ENCODE measurements around the gene ZBTB7C.

The ZBTB7C gene

GRCh38 chr18:48084041-48084757 is 325.0 kb downstream of the ZBTB7C start:
- TF ChIP-seq CTCF (IDR thresholded peaks at IDR 0.05; ENCODE audit: low read depth, low read length, missing control alignments): no peak
- no peak overlapping the region for H3K4me3 ChIP-seq (ENCODE audit: low read depth, low read length)
- no peak for DNase-seq (ENCODE audit: low read depth)

DNA sequence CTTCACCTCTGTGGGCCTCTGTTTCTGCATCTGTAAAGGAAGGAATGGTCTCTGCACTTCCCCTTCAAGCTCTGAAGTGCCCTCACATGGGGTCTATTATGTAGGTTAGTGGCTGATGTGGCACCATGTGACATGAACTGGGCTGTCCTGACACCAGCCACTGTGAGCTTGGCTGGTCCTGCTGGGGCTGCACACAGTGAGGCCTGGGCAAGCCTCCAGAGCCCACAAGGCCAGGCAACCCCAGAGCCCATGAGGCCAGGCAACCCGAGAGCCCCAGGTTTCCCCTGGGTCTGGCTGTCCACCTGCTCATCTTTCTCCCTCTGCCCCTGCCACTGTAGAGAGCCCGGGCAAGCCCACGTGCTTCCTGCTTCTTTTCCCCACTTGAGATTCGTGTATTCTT is 328.6 kb downstream of the ZBTB7C start:
- no peak for TF ChIP-seq CTCF (IDR thresholded peaks at IDR 0.05; ENCODE audit: low read depth, low read length, missing control alignments)
- H3K4me3 ChIP-seq (ENCODE audit: low read depth, low read length): no peak overlapping the region
- no peak for DNase-seq (ENCODE audit: low read depth)

DNA sequence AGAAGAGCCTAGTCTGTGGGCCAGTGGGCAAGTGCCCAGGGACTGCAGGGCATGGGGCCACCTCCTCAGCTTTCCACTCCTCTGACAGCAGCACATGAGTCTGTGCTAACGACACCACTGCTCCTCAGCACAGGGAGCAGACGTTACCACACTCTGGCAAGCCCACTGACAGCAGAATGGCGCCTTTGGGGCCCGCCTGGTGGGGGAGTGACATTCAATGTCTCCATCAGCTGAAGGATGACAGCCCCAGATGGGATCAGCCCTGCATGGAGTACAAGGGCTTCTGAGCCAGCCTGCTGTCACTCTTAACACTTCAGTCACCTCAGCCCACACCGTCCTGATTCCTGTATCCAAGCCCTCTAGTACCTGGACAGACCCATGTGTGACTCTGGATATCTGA is 329.3 kb downstream of the ZBTB7C start:
- no peak overlapping the region for H3K4me3 ChIP-seq (ENCODE audit: low read depth, low read length)
- no peak for TF ChIP-seq CTCF (IDR thresholded peaks at IDR 0.05; ENCODE audit: low read depth, low read length, missing control alignments)
- DNase-seq (ENCODE audit: low read depth): no peak

GRCh38 chr18:48078448-48078847 is 330.7 kb downstream of the ZBTB7C start:
- no peak for TF ChIP-seq CTCF (IDR thresholded peaks at IDR 0.05; ENCODE audit: low read depth, low read length, missing control alignments)
- no peak for DNase-seq (ENCODE audit: low read depth)

GRCh38 chr18:48077291-48077690 is 331.9 kb downstream of the ZBTB7C start:
- DNase-seq (ENCODE audit: low read depth): no peak
- TF ChIP-seq CTCF (IDR thresholded peaks at IDR 0.05; ENCODE audit: low read depth, low read length, missing control alignments): no peak

More at GRCh38 chr18:48078448-48078847, 330.7 kb downstream of the ZBTB7C start:
- no peak overlapping the region for H3K4me3 ChIP-seq (ENCODE audit: low read depth, low read length)

DNA sequence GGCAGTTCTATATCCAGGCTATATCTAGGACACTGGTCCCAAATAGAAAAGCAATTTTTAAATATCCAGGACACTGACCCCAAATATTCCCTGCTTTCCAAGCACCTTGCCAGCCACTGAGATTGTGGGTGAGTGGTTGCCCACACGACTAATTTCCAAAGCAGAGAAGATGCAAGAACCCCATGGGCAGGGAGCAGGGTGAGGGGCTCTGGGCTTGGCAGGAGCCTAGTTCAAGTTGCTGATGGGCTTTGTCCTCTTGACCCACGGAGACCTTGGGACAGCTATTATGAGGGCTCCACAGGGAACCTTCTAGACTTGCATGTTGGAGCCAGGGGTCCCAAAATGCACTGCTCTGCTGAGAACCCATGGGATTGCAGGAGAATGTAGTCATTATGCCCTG is 332.7 kb downstream of the ZBTB7C start:
- no peak for TF ChIP-seq CTCF (IDR thresholded peaks at IDR 0.05; ENCODE audit: low read depth, low read length, missing control alignments)
- no peak overlapping the region for H3K4me3 ChIP-seq (ENCODE audit: low read depth, low read length)
- DNase-seq (ENCODE audit: low read depth): no peak

More at GRCh38 chr18:48077291-48077690, 331.9 kb downstream of the ZBTB7C start:
- no peak overlapping the region for H3K4me3 ChIP-seq (ENCODE audit: low read depth, low read length)

DNA sequence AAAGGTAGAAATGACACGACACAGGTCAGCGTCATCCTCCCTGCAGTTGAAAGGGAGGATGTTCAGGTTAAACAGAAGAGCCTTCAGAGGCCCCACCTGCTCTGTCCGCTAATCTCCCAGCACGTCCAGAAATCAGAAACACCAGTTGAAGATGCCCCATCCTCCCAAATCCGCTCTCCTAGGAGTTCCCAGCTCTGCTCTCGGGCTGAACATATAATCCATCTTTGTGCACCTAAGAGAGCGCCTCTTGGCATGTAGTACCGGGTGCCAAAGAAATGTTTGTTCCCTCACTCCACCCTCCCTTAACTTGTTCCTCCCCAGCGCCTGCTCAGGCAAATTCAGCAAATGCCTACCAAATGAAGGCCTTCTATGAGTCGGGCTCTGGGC is 333.5 kb downstream of the ZBTB7C start:
- no peak for TF ChIP-seq CTCF (IDR thresholded peaks at IDR 0.05; ENCODE audit: low read depth, low read length, missing control alignments)
- DNase-seq (ENCODE audit: low read depth): no peak
- H3K4me3 ChIP-seq (ENCODE audit: low read depth, low read length): no peak overlapping the region
